GM21528 (cell line): ENCODE results near the gene ENOSF1.
A peak's percentile ranks its signal among the peaks of the same experiment; 100 is the strongest.

Experiments
- ATAC-seq: cut with Tn5 transposase; IDR thresholded peaks from one replicate; pipeline ENCODE4 v1.9.1; 2021; ENCODE audit warnings: mild to moderate bottlenecking, moderate library complexity; ENCODE audit not compliant: unreplicated experiment, low FRiP score

ENOSF1 gene

DNA sequence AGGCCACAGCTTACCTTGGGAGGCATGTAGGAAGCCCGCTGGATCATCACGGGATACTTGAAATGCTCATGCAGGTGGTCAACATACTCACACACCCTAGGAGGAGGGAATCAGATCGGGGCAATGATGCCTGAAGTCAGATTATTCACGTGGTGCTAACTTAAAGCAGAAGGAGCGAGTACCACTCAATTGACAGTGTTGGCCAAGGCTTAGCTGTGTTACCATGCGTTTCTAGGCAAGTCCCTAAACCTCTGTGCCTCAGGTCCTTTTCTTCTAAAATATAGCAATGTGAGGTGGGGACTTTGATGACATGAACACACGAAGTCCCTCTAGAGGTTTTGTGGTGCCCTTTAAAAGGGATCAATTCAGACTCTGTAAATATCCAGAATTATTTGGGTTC lies 37.1 kb downstream of the ENOSF1 start:
- no peak for ATAC-seq

- ATAC-seq, result no peak
Measured at GRCh38 chr18:673769-674168, 38.7 kb downstream of the ENOSF1 start.

DNA sequence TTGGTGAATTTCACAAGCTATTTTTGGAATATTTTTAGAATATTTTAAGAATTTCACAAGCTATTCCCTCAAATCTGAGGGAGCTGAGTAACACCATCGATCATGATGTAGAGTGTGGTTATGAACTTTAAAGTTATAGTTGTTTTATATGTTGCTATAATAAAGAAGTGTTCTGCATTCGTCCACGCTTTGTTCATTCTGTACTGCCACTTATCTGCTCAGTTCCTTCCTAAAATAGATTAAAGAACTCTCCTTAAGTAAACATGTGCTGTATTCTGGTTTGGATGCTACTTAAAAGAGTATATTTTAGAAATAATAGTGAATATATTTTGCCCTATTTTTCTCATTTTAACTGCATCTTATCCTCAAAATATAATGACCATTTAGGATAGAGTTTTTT lies 39.1 kb downstream of the ENOSF1 start:
- no peak for ATAC-seq

GRCh38 chr18:671405-671804 lies 41.0 kb downstream of the ENOSF1 start:
- no peak for ATAC-seq

DNA sequence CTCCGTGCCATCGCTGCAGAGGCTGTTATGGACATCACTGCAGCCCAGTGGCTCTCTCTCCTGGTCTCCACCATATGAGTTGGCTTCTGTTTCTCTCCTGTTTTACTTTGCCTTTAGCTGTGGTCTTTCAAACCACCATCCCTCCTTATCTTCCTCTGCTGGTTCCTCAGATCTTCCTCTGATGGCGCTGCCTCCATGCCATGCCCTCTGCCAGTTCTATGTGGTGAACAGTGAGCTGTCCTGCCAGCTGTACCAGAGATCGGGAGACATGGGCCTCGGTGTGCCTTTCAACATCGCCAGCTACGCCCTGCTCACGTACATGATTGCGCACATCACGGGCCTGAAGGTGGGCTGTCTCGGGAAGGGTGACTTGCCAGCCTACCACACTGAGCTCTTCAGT lies 41.9 kb downstream of the ENOSF1 start:
- ATAC-seq, result no peak

GRCh38 chr18:669077-669476 lies 43.4 kb downstream of the ENOSF1 start:
- ATAC-seq, result no peak

- ATAC-seq, result no peak
Measured at GRCh38 chr18:668260-668659, 44.2 kb downstream of the ENOSF1 start.

DNA sequence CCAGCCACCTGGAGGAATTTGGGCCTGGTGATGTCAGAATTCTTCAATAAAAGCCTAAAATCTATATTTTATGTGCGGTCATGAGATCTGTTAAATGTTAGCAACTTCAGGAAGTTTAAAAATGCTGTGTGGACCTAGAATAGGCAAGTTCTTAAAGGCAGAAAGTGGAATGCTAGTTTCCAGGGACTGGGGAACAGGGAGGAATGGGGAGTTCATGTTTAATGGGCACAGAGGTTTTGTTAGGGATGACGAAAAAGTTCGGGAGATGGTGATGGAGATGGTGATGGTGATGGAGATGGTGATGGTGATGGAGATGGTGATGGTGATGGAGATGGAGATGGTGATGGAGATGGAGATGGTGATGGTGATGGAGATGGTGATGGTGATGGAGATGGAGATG lies 45.8 kb downstream of the ENOSF1 start:
- no peak for ATAC-seq

- ATAC-seq, result no peak
Measured at GRCh38 chr18:666177-666576, 46.3 kb downstream of the ENOSF1 start.

DNA sequence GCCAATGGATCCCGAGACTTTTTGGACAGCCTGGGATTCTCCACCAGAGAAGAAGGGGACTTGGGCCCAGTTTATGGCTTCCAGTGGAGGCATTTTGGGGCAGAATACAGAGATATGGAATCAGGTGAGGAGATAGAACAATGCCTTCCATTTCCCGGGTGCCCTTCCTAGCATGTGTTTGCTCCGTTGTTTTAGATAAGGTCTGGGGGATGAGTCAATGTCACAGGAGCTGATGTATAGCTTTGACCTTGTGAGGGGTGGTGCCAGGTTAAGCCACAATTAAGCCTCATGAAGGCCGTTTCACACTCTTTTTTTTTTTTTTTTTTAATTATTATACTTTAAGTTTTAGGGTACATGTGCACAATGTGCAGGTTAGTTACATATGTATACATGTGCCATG lies 50.2 kb downstream of the ENOSF1 start:
- no peak for ATAC-seq

- ATAC-seq, result no peak
Measured at GRCh38 chr18:659597-659996, 52.8 kb downstream of the ENOSF1 start.

DNA sequence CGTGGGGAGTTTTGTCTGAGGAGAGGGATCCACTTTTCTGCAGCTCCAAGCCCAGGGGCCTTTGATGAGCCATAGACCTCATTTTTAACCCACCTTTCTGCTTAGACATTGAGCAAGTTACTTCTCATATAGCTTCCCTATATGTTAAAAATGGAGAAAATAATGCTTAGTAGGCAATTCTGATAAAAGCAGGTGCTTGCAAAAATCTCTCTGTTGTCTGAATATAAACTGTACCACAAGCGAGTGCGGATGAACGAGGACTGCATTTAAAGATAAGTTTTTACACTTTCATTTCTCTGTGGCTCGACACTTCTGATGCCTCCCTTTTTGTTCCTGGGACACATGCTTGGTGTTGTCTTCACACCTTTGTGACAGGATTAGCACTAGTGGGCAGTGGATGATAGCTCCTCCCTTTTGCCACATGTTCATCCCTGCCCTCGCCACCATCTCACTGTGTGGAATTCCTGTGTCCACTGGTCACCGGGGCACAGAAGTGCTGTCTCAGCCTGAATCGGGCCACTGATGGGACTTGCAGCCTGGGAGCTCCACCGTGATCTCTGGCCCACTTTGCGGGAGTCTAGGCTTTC lies 53.4 kb downstream of the ENOSF1 start:
- ATAC-seq, result no peak

GRCh38 chr18:658001-658946 lies 54.2 kb downstream of the ENOSF1 start:
- peak; percentile 56 for ATAC-seq

- peak; percentile 54 for ATAC-seq
Measured at GRCh38 chr18:657311-658000, 55.0 kb downstream of the ENOSF1 start, which contains the start of gene TYMS. Gene TYMS, plus strand, starts transcription at chr18:657653. Its CDS starts 90 bp downstream, at chr18:657743.

DNA sequence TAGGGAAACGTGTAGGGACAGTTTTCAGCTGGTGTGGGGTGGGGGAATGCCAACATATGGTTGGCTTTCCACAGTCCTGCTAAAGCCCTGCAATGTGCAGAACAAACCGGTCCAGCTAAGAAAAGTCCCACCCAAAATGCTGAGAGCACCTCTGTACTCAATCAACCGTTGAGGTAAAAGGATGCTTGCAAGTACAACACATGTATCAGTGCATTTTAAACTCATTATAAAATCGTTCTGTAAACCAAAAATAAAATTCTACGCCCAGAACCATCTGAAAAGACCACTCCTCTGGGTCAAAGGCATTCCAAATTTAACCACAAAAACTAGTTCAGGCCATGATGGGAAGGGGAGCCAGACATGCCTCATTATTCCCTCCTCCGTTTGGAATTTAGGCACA lies 57.0 kb downstream of the ENOSF1 start:
- ATAC-seq, result no peak

GRCh38 chr18:654601-655000 lies 57.8 kb downstream of the ENOSF1 start:
- ATAC-seq, result no peak

GRCh38 chr18:653512-653911 lies 58.9 kb downstream of the ENOSF1 start:
- ATAC-seq, result no peak

GRCh38 chr18:652131-652530 lies 60.3 kb downstream of the ENOSF1 start:
- ATAC-seq, result no peak

- peak; percentile 95 for ATAC-seq
Measured at GRCh38 chr18:650428-650858, 62.0 kb downstream of the ENOSF1 start.

- no peak for ATAC-seq
Measured at GRCh38 chr18:649341-649740, 63.1 kb downstream of the ENOSF1 start.

- no peak for ATAC-seq
Measured at GRCh38 chr18:647304-647703, 65.1 kb downstream of the ENOSF1 start.
